ENCODE results near the gene EPHX1. TPM values are rescaled to one million over a fixed set of nuclear protein-coding genes. Genes with fewer than 3 reads are reported as not detected.

The EPHX1 gene
- total and polyA plus RNA-seq, 7 donors: 19.4 to 209 (median 95.8) TPM

- Histone ChIP-seq H3K36me3 (ENCODE audit: insufficient read depth in 1 of 2, low read depth in 1 of 2) (no peaks in the 10 kb centered on the region), H3K4me1 (no peaks in the 10 kb centered on the region), H3K27me3 (ENCODE audit: insufficient read depth in 3 of 3, low read length in 2 of 3) (peaks cover 0 to 10% (median 0%) of the 10 kb centered on the region in 3 donors), H3K4me3 (no peak overlapping the region), H3K27ac (no peak overlapping the region), H3K9me3 (no peaks in the 10 kb centered on the region)
- no peak for TF ChIP-seq CTCF (IDR thresholded peaks at IDR 0.05)
- ATAC-seq: no peak
- intact Hi-C loops (cut with DNase I): no loop called here
- DNase-seq: no peak
- 87 to 92% (median 89%) methylated on average over 6 of the region's 6 CpGs for WGBS, 3 donors
These were observed 82.4 kb downstream of the EPHX1 start for GRCh38 chr1:225892307-225892706.

Other genes with a start within 250 kb of the EPHX1 start
- gene ENAH, start 157.0 kb upstream of the EPHX1 start, total RNA-seq: 100 to 1,000 TPM; 119 to 262 (median 177) TPM
- gene ENAH, start 157.0 kb upstream of the EPHX1 start, polyA plus RNA-seq: 10 to 100 TPM; 17.1 to 76.4 (median 38.8) TPM
- gene SRP9, start 32.3 kb upstream of the EPHX1 start, total RNA-seq: 100 to 1,000 TPM; 137 to 199 (median 154) TPM
- gene SRP9, start 32.3 kb upstream of the EPHX1 start, polyA plus RNA-seq: 100 to 1,000 TPM; 137 to 216 (median 143) TPM
- gene TMEM63A, start 72.3 kb downstream of the EPHX1 start, total RNA-seq: 10 to 100 TPM; 12.7 to 17.9 (median 16.0) TPM
- gene TMEM63A, start 72.3 kb downstream of the EPHX1 start, polyA plus RNA-seq: 10 to 100 TPM in 2 of 3 donors, 1 to 10 TPM in 1; 7.1 to 14.2 (median 11.4) TPM
- gene LEFTY1, start 79.0 kb downstream of the EPHX1 start, total RNA-seq: under 1 TPM in 1 of 4 donors, not detected in 3; 0.26 TPM
- under 1 TPM in 2 of 3 donors, not detected in 1; 0.08 to 0.13 TPM for gene LEFTY1, start 79.0 kb downstream of the EPHX1 start, polyA plus RNA-seq
- gene PYCR2, start 114.1 kb downstream of the EPHX1 start, total RNA-seq: 10 to 100 TPM; 46.0 to 59.4 (median 53.7) TPM
- gene PYCR2, start 114.1 kb downstream of the EPHX1 start, polyA plus RNA-seq: 10 to 100 TPM; 34.9 to 70.2 (median 41.4) TPM
- 1 to 10 TPM in 1 of 4 donors, under 1 TPM in 2, not detected in 1; 0.13 to 1.2 (median 0.42) TPM for gene LEFTY2, start 131.1 kb downstream of the EPHX1 start, total RNA-seq
- gene LEFTY2, start 131.1 kb downstream of the EPHX1 start, polyA plus RNA-seq: under 1 TPM in 2 of 3 donors, not detected in 1; 0.03 to 0.10 TPM
- gene SDE2, start 189.2 kb downstream of the EPHX1 start, total RNA-seq: 10 to 100 TPM; 17.4 to 27.7 (median 22.1) TPM
- gene SDE2, start 189.2 kb downstream of the EPHX1 start, polyA plus RNA-seq: 10 to 100 TPM in 1 of 3 donors, 1 to 10 TPM in 2; 8.1 to 19.5 (median 9.7) TPM